NCI-H1105 treated with DMSO at 0.1 percent for 48 hours (cell line): ENCODE results near the gene PARD6G.
"Not testable (repeated sequence)": the region's sequence is repeated elsewhere in the genome, so short reads cannot be mapped to it uniquely, and the experiment has no call there.

ENCODE experiments used
- DNase-seq: peaks from one replicate; lab custom pipeline; 2025; lab: John Stamatoyannopoulos, UW

PARD6G gene

GRCh38 chr18:80170395-80171053, 76.8 kb downstream of the PARD6G start:
- no peak for DNase-seq

- DNase-seq: no peak
Measured at GRCh38 chr18:80169607-80170006, 77.7 kb downstream of the PARD6G start.

GRCh38 chr18:80168982-80169381, 78.3 kb downstream of the PARD6G start:
- DNase-seq: no peak

- no peak for DNase-seq
Measured at GRCh38 chr18:80168346-80168745, 79.0 kb downstream of the PARD6G start.

GRCh38 chr18:80167931-80168330, 79.4 kb downstream of the PARD6G start:
- no peak for DNase-seq

- no peak for DNase-seq
Measured at GRCh38 chr18:80167331-80167730, 80.0 kb downstream of the PARD6G start.

- DNase-seq: no peak
Measured at GRCh38 chr18:80166725-80167124, 80.6 kb downstream of the PARD6G start.

GRCh38 chr18:80166240-80166639, 81.1 kb downstream of the PARD6G start:
- DNase-seq: no peak

- DNase-seq: not testable (repeated sequence)
Measured at GRCh38 chr18:80164727-80165355, 82.5 kb downstream of the PARD6G start.

- no peak for DNase-seq
Measured at GRCh38 chr18:80163183-80163582, 84.1 kb downstream of the PARD6G start.

GRCh38 chr18:80161781-80162417, 85.4 kb downstream of the PARD6G start:
- DNase-seq: no peak

GRCh38 chr18:80159713-80160636, 87.3 kb downstream of the PARD6G start:
- DNase-seq: no peak

GRCh38 chr18:80158365-80158764, 88.9 kb downstream of the PARD6G start:
- no peak for DNase-seq

- peak; percentile 53 for DNase-seq
Measured at GRCh38 chr18:80157708-80158343, 89.5 kb downstream of the PARD6G start.

GRCh38 chr18:80154293-80154692, 93.0 kb downstream of the PARD6G start:
- no peak for DNase-seq

- no peak for DNase-seq
Measured at GRCh38 chr18:80149667-80150066, 97.6 kb downstream of the PARD6G start.

- no peak for DNase-seq
Measured at GRCh38 chr18:80148326-80149199, 98.8 kb downstream of the PARD6G start.

- DNase-seq: peak; percentile 81
Measured at GRCh38 chr18:80147418-80148325, 99.6 kb downstream of the PARD6G start.

- DNase-seq: peak; percentile 44
Measured at GRCh38 chr18:80147037-80147417, 100.3 kb downstream of the PARD6G start.
